GM19240 (cell line): Measurements from ENCODE around the gene TCEANC2.

Experiments used
- DNase-seq: peaks from one replicate; pipeline ENCODE4 v3.0.0; 2011; ENCODE audit warnings: low spot score; ENCODE audit not compliant: insufficient read length

TCEANC2 gene

DNA sequence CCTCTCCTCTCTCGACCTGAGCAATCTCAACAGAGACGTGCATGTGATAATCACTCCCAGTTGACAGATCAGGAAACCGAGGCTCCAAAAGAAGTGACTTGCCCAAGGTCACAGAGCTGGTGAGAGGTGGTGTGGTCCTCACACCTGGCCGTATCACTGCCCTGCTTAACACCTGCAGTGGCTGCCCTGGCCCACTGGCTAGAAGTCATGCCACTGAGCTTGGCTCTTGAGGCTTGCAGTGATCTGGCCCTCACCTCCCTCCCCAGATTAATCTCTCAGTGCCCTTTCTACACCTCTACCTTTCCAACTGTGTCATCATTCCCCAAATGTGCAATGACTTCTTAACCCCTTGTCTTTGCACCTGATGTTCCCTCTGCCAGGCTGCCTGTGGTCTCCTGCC lies 60.6 kb downstream of the TCEANC2 start:
- no peak for DNase-seq

DNA sequence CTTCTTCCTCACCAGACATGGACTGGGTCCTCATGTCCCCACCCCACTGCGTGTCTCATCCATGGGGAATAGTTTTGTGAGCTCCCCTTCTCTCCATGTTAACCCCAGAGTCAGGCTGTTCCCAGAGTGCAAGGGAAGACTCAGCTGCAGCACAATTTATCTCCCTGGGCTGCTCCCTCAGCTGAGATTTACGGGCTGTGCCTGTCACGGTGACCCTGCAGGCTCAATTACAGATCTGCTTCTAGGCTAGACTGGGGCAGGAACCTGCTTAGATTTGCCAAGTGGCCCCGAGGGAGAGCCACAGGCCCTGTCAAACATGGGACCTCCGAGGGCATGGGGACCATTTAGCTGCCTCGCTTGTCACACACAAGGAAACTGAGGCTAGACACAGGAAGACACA lies 61.5 kb downstream of the TCEANC2 start:
- DNase-seq, result no peak

DNA sequence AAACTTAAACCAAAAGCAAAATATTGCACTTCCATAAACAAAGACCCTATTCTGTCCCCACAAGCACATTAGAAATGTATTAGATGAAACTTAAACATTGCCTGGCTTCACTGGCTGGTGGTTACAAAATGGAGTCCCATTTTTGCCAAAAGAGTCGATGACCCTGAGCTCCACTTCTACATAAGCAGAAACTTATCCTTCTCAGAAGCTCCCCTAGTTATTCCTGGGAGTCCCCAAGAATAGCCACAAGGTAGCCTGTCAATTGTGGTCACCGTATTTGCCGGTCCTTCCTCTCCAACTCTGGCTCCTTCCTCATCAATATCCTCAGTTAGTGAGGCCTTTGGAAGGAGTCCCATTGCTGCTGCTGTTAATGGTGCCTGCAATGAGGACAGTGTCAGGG lies 62.1 kb downstream of the TCEANC2 start:
- DNase-seq, result no peak

DNA sequence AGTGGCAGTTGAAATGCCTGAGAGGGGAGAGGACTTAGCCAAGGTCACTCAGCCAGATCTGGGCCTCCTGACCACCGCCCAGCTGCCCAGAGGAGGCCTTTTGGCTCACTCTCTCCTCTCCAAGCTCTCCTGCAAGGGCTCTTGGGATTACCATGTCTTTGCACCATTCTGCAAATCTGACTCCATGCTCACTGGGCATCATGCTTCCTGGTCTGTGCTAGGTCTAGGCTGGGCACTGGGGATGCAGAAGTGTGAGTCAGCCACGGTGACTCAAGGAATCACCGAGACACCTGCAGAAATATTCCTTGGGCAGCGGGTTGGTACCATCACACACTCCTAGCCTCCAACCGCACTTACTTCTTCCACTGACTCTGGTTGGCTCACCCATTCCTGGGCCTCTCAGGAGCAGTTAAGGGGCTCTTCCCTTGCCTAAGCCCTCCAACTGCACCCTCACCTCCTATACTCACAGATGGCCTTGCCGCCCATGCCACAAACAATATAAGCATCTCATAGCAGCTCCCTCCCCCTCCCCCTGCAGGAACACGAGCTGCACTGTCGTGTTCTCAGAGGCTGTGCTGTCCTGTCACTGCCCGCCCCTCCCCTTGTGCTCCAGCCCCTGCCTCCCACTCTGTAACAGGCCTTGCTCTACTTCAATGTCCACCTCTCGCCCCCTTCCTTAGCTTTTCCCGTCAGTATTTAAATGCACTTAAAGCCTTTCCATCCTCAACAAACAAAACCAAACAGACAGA lies 64.6 kb downstream of the TCEANC2 start:
- no peak for DNase-seq

DNA sequence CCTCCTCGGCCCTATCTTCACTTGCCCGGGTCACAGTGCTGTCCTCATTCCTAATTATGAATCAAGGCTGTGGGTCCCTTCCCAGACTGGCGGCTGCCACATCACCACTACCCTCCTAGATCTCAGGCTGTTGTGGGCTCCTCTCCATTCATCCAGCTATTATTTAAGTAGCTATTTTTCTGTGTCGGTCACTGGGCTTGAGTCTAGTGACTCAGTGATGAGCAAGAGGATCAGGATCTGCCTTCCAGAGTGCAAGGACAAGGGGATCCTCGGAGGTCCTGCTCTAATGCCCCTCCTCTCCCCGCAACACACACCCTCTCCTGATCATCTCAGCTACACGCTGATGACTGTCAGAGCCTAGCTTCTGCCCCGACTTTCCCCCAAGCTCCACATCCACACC lies 65.3 kb downstream of the TCEANC2 start:
- DNase-seq, result no peak

DNA sequence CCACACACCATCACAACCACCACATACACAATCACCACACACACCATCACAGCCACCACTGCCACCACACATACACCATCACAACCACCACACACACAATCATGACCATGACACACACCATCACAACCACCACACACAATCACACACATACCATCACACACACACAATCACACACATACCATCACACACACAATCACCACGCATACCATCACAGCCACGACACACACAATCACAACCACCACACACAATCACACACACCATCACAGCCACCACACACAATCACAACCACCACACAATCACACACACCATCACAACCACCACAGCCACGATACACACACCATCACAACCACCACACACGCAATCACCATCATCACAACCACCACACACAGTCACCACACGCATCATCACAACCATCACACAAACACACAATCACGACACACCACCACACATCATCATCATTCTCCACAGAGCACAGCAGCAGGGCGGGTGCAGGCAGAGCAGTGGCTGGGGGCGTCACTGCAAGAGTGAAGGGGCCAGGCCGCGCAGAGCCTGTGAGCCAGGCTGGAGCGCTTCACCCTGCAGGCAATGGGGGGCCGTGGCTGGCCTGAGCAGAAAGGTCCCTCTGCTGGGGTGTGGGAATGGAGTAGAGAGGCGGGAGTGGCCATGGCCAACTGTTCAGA lies 66.8 kb downstream of the TCEANC2 start:
- no peak for DNase-seq

DNA sequence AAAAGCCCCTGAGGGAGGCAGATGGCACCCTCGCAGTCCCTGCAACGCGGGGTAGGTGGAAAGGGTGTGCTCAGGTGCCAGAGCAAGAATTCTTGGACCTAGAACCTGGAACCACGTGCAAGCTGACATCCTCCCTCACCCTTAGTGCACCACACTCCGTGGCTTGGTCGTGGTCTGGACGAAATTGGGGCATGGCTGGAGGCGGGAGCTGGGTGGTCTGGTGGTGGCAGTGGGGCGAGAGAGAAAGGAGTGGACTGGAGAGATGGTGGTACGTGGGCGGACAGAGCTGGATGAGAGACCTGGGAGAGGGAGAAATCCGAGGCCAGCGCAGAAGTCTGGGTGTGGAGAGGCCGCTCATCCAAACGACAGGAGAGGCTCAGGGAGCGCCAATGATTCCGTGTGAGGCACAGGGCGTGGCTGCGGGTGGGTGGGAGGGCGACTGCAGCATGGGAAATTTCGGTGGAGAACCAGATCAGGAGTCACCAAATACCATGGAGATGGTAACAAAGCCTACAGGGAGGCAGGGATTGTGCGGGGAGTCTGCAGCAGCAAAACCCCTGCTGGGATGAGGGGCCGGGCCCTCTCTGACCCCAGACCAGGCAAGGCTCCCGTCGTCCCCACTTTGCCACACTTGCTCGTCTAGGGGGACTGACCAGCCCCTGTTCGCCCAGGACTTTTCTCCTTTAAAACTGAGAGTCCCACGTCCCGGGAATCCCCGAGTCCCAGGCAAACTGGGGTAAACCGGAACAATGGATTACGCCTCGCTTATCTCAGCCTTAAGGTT lies 67.5 kb downstream of the TCEANC2 start:
- DNase-seq, result no peak

DNA sequence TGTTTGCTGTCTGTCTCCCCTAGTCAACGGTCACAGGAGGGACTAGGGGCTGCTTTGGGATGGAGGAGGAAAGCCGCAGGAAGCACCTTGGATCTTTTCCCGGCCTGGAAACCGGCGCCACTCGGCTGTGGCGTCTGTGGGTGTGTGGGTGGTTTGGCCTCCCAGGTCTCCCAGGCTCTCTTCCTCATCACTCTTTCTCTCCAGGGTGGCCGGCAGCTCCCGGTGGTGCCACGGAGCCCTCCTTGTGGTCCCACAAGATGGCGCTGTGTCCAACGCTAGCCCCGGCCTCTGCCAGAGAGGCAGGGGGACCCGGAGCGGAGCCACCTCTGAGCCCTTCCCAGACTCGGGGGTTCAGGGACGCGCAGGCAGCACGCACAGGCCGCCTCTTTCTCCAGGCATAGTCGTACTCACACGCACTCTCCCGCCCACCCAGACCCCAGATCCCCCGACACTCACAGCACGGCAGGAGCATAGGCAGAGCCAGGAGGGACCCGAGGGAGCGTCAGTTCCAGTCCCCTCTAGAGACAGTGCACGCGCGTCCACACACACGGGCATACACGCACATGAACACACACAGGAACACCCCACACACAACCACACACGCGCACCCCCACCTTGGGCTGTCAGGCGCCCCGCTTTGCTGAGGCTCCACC lies 68.2 kb downstream of the TCEANC2 start:
- peak; percentile 39 for DNase-seq

DNA sequence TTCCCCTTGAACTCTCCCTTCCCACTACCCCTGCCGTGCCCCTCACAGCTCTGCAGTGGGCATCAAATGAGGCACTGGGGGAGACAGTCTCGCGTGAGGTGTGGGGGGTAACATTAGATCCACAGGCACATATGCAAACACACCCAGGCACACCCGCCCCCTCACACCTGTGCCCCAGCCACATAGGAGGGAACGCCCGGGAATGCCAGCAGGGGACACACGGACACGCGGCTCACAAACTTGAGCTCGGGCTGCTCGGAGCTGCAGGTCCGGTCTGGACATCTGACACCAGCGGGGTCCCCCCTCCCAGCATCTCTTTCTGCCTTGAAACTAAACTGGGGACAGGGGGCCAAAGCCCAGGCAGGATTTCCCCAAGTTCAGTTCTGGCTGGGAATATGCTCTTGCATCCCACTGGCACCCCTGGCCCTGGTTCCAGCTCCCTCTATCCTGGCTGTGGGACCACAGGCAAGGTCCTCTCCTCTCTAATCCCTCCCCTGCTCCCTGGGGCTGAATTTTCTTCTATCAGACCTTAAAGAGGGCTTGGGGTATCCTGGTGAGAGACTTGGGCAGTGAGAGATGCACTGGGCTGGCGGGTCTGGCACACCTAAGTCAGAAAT lies 68.8 kb downstream of the TCEANC2 start:
- DNase-seq, result no peak

DNA sequence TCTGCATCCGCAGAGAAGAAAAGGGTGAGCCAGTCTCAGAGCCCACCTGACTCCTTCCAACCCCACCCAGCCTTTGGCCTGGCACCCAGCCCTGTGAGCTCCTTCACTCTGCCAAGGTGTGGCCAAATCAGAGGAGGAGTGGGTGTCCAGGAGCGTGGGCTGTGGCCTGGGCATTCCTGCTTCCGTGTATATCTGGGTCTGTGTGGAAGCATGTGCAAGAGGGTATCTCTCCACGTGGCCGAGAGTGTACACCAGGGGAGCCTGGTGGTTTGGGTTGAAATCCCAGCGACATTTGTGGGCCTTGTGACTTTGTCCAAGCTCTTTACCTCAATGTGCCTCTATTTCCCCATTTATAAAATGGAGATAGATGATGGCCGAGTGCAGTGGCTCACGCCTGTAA lies 69.6 kb downstream of the TCEANC2 start:
- DNase-seq, result no peak

DNA sequence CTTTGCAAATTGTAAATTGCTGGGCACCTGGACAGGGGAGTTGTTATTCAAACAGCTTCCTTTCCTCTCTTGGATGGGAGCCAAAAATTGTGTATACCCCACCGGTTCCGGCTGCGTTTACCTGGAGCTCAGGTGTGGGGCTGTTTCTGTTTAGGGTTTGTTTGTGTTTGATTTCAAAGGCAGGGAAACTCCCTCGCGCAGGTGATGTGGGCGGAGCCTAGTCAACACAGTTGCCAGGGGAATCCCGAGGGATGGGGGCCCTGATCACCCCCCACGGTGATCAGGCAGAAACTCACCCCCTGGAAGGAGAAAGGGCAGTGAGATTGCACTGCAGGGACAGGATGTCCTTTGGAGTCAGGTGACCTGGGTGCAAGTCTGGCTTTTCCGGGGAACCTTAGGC lies 71.1 kb downstream of the TCEANC2 start:
- DNase-seq, result no peak

DNA sequence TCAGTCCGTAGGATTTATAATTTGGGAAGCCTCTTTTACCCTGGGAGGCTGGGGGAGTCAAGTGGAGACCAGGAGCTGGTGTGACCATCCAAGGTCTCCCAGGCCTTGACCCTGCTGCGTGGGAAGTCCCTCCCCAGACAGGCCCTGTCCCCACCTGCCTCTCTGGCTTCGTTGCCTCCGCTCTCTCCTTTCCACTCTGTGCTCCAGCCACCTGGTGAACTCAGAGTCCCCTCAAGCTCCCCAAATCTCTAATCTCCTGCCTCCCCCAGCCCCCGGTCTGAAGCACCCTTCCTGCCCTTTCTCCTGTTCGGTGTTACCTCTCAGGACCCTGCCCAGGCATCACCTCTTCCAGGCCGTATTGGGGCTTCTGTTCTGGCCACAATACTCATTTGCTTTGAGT lies 71.5 kb downstream of the TCEANC2 start:
- DNase-seq, result no peak

DNA sequence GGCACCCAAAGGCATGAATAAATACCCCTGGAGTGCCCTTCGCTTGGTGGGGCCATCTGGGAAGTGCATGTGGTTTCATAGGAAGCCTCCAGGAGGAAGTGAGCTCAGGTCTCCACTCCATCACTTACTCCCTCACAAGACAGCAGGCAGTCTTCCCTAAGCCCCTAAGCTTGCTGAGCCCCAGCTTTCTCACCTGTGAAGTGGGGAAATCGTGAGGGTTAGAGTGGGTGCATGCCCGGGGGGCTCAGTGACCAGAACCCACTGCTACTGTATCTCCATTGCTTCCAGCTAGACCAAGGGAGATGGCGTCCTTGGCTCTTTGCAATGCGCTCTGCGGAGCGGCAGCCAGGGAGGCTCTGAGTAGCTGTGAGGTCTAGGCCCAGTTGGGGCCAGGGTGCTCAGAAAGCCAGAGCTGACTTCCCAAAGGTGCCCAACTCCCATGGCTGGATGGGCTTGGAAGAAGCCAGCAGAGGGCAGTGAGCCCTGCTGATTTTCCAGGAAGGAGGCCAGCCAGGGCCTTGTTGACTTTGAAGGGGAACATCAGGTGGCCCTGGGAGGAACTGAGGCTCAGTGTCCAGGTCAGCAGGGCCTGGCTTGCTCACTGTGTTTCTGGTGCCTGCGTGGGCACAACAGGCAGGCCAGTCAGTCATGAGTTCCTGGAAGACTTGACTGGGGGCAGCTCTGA lies 72.1 kb downstream of the TCEANC2 start:
- no peak for DNase-seq

DNA sequence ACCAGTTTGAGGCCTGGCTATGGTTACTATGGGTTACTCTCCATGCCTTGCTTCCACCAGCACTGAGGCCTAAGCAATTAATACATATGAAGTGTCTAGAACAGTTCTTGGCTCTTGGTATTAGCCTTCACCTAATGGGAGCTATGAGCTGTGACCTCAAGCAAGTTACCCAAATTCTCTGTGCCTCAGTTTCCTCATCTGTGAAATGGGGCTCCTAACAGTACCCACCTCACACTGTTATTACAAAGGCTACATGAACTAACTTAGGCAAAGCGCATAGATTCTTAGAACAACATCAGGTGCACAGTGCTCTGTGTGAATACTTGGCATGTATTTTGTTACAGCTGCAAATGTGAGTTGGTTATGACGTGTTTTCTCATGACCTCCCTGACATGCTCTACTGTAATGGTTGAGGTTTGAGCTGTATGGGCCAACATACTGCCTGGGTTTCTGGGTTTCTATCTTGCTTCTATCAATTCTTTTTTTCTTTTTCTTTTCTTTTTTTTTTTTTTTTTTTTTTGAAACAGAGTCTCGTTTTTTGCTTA lies 72.9 kb downstream of the TCEANC2 start:
- no peak for DNase-seq

DNA sequence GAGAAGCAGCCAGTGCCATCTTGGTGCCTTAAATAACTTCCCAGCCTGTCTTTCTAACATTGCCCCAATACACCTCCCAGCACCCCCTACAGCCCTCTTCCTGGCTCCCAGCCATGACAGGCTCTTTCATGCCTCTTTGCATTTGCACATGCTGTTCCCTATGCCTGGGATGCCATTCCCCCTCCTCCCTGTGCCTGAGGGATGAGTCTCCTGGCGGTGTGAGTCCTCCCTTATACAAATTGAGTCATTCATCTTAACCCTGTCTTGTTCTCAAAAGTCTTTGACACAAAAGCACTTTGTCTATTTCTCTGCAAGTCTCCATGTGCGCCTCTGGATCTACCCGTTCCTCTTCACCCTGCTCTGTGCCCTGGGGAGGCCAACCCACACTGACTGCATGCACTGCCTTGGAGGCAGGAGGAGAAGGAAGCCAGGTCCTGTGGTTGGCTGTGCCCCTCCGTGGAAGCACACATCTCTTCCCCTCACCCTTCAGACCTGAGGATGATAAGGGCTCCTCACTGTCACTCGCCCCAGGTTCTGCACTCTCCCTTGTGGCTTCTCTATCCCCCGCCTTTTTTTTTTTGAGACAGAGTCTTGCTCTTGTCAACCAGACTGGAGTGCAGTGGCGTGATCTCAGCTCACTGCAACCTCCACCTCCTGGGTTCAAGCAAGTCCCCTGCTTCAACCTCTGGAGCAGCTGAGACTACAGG lies 74.3 kb downstream of the TCEANC2 start:
- DNase-seq, result no peak

DNA sequence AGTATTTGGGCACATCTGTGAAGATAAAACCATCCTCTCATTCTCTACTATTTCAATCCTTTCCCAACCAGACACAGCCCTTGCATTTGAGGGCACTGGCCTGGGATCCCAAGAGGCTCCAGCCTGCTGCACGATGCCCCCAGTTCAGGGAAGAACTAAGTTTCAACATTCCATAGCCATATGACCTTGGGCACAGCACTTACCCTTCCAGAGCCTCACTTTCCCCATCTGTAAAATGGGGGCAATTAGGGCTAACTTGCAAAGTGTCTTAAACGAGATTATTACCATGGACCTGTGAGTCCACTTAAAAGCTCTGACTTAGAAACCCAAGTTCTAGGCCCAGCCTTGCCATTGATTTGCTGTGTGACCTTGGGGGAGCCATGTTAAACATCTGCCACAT lies 76.5 kb downstream of the TCEANC2 start:
- no peak for DNase-seq

DNA sequence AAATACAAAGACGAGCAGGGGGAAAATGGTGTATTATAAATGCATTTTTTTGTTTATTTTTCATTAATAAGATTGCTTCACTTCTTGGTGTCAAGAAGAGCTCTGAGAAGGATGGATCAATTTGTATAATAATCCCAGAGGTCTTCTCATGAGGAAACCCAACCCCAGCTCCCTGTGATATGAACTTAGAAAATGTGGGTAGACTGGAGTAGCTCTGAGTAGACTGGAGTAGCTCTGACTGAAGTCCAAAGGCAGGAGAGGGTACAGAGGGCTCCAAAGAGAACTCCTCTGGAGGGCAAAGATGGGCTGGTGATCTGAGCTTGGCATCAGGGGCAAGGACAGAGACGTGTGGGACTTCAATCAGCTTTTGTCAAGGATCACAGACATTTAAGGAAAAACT lies 78.0 kb downstream of the TCEANC2 start:
- no peak for DNase-seq

DNA sequence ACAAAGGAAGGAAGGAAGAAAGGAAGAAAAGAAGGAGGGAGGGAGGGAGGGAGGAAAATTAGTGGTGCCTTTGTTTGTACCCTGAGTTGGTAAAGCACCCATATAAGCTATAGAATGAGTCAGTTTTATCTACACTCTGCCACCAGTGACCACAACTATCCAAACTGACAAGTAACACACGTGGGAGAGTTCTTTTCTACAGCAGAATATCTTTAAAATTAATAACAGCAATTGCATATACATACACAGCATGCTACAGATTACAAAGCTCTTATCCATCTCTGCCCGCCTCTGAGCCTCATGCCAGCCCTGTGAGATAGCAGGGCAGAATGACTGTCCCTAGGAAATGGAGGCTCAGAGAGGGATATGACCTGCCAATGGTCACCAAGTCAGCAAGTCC lies 79.1 kb downstream of the TCEANC2 start:
- DNase-seq, result no peak

DNA sequence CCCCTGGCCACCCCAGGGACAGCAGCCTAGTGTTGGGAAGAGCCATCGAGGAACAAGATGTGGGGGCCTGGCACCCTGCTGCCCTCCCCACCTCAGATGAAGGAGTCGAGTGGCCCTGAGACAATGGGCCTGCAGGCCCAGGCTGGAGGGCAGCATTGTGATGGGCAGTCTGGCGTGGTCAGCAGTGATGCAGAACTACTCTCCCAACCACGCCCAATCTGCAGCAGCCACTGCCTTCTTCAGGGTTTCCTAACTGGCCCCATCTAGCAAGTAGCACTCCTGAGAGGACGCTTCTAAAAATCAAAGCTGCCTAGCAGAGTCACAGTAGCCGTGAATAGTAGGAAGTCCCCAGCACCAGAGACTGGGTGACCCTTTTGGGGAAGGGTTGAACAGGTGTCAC lies 80.9 kb downstream of the TCEANC2 start:
- DNase-seq, result no peak
